ENCODE measurements around the gene ZNF474.

Gene ZNF474

DNA sequence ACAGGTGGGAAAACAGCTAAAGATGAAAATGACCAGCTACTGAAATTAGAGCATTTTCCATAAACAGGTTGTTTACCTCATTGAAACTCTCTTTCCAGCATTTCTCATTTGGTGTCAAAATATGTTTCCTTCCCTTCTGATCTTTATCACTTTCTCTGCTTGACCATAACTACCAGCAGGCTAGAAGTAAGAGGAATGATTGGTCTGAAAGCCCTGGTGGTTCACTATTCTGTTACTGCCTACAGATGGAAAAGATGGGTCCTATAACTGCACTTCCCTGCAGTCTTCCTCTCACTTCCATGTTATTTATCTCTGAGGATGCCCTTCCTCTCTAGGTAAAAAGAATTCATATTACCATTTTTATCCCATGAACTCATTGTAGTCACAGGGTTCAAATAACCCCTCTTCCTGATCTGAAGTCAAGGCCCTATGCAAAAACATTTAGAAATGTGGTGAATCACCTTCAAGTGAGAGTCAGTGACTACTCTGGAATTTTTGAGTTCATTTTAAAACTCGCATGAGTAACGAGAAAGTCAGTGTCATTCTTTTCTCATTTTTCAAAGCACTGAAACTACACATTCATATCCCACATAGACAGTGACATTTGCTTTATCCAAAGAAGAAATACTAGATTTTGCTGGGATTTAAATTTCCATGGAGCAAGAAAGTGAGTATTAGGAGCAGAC lies 51.7 kb downstream of the ZNF474 start:
- DNase-seq (ENCODE audit: low read depth), result no peak

DNA sequence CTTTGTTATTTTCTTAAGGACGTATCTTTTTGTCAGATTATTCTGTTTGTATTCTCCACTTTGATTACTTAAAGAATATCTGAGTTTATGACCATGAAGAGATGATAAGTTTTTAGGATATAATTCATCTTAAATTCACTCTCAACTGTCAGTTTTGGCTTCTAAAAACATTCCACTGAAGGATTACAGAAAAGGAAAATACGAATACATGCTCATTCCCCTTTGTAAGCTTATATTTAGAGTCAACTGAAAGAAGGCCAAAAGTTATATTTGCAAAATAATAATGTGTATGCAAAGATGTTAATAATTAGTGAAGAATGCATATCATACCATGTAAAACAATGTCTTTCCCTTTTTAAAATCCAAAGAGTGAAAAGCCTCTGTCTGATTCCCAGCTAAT lies 52.5 kb downstream of the ZNF474 start:
- no peak for DNase-seq (ENCODE audit: low read depth)

DNA sequence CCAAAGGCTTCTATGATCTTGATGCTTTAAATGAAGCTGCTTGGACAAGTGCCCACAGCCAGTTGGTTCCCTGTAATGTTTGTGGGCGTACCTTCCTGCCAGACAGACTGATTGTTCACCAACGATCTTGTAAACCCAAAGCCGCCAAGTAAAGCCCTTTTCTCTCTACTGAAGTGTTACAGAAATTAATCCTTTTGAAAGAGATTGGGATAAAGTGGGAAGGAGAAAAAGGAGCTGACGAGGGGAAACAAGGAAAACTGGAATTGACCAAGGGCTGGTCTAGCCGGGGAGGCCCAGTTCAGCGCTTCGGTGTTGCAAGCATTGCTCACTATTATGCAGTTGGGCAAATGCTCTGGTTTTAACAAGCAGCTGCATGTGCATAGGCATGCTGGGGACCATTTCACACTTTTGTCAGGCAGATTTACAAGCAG lies 53.2 kb downstream of the ZNF474 start:
- no peak for DNase-seq (ENCODE audit: low read depth)

DNA sequence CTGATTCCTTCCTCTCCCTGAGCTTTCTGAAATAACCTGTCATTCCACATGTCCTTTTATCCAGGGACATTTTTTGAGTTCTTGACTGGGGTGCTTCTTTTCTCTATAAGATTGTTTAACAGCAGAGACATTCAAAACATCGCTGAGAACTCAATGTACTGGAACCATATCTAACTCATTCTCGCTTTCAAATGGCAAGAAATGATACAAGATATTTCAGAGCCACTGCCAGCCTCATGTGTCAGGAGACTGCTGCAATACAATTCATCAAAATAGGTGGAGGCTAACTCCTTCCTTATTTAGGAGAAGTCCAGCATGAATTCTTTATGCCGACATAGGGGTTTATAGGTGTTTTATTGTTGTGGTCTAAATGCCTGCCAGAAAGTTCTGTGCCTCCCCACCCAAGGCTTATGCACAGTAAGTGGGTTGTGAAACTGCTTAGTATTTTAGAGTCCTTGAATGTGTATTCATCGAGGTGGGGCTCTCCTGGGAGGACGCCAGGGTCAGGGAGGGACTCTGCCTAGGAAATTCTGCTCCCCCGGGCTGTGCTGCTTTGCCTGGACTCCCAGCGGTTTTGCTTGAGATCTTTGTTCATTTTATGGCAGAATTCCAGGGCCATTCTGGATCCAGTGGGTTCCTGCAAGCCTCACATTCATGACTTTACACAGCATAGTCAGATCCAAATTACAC lies 53.9 kb downstream of the ZNF474 start:
- no peak for DNase-seq (ENCODE audit: low read depth)

DNA sequence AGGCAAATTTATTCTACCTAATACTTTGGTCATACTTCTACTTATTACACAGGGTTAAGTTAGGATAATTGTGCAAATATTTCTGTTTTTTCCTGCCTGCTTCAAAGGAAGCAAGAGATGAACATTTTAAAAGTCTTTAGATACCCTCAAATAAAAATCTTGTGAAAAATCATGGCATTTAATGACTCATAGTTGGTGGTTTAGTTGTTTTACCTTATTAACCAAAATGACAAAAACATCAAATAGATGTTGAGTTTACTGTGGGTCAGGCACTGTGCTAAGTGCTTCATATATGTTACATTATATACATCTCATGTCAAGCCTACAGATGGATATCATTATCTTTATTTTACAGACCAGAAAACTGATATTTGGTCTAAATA lies 54.4 kb downstream of the ZNF474 start:
- no peak for DNase-seq (ENCODE audit: low read depth)

DNA sequence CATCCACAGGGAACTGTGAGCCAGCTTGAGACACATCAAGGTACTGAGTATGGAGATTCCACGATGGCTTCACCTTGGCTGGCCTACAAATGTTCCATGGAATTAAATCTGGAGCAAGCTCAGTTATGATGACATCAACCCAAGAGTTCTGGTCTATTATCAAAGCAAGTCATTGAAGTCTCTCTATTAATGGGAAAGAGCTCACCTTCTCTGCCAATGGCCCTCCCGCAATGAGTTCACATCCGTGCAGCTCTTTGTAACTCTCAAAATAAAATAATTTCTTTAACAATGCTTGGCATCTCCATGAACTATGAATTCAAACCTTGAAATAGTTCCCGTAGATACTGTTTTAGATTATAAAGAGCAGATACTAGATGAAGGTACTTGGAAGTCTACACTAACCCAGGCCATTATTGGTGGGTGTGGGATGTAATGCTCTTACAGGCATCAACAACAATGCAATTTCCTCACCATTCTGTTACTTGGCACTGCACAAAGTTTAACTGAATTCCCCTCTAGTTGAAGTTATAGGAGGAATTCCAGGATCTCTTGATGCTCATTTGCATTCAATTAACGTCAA lies 55.4 kb downstream of the ZNF474 start:
- DNase-seq (ENCODE audit: low read depth), result no peak

DNA sequence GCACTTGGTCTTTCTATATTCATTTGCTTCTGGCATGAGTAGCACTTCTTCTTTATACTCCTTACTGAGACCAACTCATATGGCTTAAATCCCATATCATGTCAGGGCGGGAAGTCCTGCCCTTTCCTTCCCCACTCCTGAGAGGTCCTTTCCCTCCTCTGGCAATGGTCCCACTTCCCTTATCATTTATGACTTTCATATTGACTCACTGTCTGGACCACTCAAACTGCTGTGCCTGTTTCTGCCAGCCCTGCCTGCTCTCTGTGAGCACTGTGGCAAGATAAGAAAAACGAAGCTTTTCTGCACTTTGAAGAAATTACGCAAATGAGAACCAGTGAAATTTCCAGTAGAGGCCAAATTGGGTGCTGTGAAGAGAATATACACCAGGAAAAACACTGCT lies 58.1 kb downstream of the ZNF474 start:
- DNase-seq (ENCODE audit: low read depth), result no peak

DNA sequence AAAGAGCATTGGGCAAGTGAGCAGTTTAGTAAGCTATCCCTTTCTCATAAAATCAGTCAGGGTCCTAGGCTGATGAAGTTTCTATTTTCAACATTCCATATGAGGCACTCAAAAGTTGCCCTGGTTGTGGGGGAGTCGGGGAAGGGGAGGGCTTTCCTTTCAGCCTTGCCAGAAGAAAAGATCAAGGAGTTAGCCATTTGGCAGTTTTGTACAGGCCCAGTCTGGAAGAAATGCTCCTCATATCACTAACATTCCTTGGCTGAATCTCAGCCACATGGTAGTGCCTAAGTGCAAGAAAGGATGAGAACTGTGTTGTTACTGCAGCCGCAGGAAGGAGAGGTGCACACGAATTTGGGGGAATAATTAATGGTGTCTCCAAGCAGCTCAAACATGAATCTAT lies 60.8 kb downstream of the ZNF474 start:
- DNase-seq (ENCODE audit: low read depth), result no peak

DNA sequence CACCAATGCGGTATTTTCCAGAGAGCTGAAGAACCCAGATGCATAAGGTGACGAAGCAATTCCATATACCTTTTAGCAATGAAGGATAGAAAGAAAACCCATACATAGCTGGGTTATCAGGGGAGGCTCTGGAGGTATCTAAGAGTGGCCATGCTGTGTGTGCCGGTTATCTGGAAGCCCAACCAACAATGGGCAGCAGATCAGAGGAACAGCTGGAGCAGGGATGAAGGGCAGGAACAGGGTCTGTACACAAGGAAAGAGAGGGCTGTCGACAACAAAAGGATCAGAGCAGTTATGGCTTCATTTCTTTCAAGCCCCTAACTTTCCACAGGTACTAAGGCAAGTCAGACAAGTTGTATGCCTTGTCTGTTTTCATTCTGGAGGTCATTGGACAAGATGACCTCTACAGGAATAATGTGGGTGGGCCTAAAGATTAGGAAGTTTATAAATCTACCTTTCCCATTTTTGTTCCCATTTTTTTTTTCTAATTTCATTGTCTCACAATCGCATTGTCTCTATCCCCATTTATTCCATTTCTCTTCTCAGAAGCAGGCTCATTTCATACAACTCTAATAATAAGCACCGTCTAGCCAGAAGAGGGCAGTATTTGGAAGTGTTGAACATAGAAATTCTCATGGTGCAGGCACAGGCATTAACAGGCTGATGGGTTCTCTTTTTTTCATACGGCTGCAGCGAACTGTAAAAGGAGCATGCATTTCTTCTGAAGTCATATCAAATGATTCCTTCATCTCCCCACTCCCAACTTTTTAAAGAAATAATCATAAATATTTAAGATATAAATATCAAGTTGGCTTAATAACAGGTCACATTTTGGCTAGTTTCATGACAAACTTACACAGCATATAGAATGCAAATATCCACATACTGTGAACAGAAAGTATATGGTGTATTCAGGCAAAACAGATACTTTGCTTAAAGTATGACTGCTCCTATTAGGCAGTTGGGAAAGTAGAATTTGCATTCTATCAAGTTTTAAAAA lies 63.5 kb downstream of the ZNF474 start:
- no peak for DNase-seq (ENCODE audit: low read depth)

DNA sequence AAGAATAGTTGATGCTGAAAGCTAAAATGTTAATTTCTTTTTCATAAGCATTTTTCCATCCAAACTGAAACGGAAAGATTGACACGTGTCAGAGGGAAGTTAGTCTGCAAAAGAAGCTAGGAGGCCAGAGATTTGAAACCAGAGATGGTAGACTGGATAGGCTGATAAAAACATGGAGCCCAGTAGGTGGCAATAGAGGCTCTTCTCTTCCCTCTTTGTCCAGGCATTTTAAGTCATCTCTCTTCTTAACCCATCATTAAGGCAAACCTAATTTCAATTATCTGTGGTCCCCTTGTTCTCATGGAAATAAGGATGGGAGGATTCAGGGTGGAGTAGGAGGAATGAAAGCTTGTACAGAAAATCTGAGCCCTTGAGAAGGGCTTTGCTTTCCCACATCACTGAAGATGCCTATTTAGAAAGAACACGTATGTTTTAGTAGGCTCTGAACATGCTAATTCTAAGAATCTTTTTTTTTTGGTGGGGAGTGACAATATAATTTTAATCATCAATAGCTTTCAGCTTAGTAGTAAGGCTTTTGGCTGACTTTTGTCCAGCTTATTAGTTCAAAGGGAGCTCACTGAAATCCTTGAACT lies 66.6 kb downstream of the ZNF474 start:
- no peak for DNase-seq (ENCODE audit: low read depth)

DNA sequence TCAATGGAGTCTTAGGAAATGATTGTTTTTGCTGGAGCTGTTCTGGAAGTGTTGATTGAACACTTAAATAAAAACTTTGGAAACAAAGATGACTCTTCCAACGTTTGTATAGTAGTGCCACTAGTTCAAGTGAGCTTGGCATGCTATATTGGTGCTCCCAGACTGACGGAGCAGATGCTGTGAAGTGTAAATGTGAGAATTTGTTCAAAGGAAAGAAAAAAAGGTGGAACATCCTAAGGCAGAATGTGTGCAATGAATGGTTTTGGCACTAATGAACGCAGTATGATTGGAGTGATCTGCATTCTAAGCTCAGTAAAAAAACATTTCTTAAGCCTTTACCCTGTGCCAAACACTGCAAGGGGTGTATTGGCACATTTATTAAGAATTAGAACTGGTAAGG lies 69.8 kb downstream of the ZNF474 start:
- no peak for DNase-seq (ENCODE audit: low read depth)

DNA sequence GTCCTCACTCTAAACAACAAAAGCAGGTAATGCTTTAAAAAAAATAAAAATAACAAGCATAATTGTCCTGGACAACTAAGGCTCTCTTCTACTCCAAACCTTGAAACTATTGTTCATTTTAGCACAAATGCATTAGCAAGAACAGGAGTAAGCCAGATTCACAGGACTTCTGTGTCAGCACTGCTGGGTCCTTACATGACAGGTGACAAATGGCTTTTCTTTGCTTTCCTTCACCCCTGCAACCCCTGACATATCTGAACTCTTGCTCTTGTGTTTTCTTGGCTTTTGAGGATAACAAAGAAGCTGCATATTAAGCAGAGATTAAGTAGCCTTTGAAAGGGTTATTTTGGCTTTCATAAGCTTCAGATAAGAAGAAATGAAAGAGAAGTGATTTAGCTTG lies 71.1 kb downstream of the ZNF474 start:
- DNase-seq (ENCODE audit: low read depth), result no peak

DNA sequence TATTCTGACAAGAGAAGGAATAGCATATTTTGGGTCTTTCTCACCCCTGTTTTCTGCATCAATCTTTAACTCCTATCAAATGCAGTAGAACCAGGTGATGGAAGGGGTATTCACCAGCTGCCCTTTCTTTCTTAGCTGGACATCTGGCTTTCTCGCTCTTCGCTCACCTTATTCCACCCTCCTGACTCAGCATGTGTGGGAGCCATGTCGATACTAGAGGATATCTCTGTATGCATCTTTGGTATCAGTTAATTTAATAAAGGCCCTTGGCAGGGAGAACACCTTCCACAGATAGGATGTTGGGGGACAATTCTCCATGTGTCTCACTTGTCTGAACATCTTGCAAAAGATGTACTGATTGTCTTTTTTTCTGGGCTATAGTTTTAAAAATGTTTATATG lies 71.5 kb downstream of the ZNF474 start:
- DNase-seq (ENCODE audit: low read depth), result no peak

DNA sequence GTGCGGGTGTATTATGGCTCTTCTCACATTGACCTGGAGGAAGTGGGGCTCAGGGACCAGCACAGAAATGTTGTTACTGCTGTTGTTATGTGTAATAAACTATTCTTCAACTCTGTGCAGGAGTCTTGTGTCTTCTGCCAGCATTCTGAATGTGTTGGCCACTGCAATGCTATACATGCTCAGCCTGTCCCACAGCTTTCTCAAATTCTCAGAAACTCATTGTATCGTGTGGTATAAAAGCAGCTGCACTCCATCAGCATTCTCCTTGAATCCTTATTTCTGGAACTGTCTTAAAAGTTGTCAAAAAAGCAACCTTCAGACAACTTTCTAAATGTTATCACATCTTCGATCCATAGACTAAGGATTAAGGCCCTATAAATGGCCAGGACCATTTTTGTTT lies 72.0 kb downstream of the ZNF474 start:
- DNase-seq (ENCODE audit: low read depth), result no peak

DNA sequence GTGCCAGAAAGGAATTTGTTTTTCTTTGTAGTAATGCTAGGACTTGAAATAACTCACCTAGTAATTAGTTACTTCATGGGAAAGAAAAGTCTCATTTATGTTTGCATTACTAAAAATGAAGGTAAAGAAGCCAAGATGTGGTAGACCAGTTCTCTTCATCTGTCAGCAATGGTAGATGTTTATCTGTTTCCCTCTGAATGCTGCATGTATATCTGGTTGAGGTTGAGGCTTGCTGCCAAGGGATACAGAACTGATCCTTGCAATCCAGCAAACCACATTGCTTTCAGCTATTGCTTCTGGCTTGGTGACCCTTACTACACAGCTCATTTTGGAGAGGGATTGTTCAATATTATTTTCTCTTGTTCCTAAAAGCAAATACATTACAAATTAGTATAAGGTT lies 73.6 kb downstream of the ZNF474 start:
- no peak for DNase-seq (ENCODE audit: low read depth)

Data from stimulated activated CD8-positive, alpha-beta memory T cell treated with anti-CD3 and anti-CD28 coated beads, Interleukin-15, amount 100 ng/mL, for 24 hours (primary cell).